Progenitor cell of endocrine pancreas (in vitro differentiated cells): ENCODE results near the gene POLA1. TPM values are rescaled to one million over a fixed set of nuclear protein-coding genes. Genes with fewer than 3 reads are reported as not detected.

ENCODE experiments used
- DNase-seq: peaks from one replicate; pipeline ENCODE4 v3.0.0; 2021; ENCODE audit warnings: low spot score; ENCODE audit not compliant: unreplicated experiment
- H3K27ac Mint-ChIP-seq: 2 replicates; pipeline ENCODE4 v1.8.0; 2021; ENCODE audit warnings: mild to moderate bottlenecking, moderate library complexity, mixed read lengths
- H3K27me3 Mint-ChIP-seq: 2 replicates; pipeline ENCODE4 v1.8.0; 2021; ENCODE audit warnings: mixed read lengths
- H3K36me3 Mint-ChIP-seq: 2 replicates; pipeline ENCODE4 v1.8.0; 2022; ENCODE audit warnings: mixed read lengths; ENCODE audit not compliant: insufficient read depth
- H3K4me1 Mint-ChIP-seq: 2 replicates; pipeline ENCODE4 v1.8.0; 2021; ENCODE audit warnings: low read depth, mixed read lengths
- H3K4me3 Mint-ChIP-seq: 2 replicates; pipeline ENCODE4 v1.8.0; 2021; ENCODE audit warnings: low read depth, mild to moderate bottlenecking, moderate library complexity, mixed read lengths
- H3K9me3 Mint-ChIP-seq: 2 replicates; pipeline ENCODE4 v1.8.0; 2021; ENCODE audit warnings: low read depth, mixed read lengths
- CTCF ChIP-seq: fragments of 200-600 bp; sonication (generic); IDR thresholded peaks from one replicate; pipeline ENCODE4 v1.5.0; 2021; ENCODE audit warnings: antibody characterized with exemption, mild to moderate bottlenecking; ENCODE audit not compliant: unreplicated experiment
- total RNA-seq: library from RNA; stranded (reverse); gene quantifications from 2 replicates; pipeline ENCODE4 v1.2.1, GENCODE V29; 2021

POLA1 gene
- total RNA-seq, 1 donor from 2014 or later: 44.8 TPM

GRCh38 chrX:24963823-24964222 is 270.1 kb downstream of the POLA1 start:
- peaks cover 3% of the 10 kb centered on the region for H3K36me3 Mint-ChIP-seq
- no peaks in the 10 kb centered on the region for H3K27me3 Mint-ChIP-seq
- H3K4me1 Mint-ChIP-seq: peaks cover 9% of the 10 kb centered on the region
- no peaks in the 10 kb centered on the region for H3K9me3 Mint-ChIP-seq
- H3K27ac Mint-ChIP-seq: peak overlapping the region; percentile 33
- TF ChIP-seq CTCF: no peak
- DNase-seq: no peak
- no peak overlapping the region for H3K4me3 Mint-ChIP-seq

- Mint-ChIP-seq H3K27ac (no peak overlapping the region), H3K27me3 (no peaks in the 10 kb centered on the region), H3K9me3 (no peaks in the 10 kb centered on the region), H3K4me1 (peaks cover 7% of the 10 kb centered on the region), H3K4me3 (no peak overlapping the region), H3K36me3 (peaks cover 1% of the 10 kb centered on the region)
- no peak for DNase-seq
- TF ChIP-seq CTCF: no peak
Observed at GRCh38 chrX:24965372-24965771, 271.7 kb downstream of the POLA1 start.

GRCh38 chrX:24969812-24970211 is 276.1 kb downstream of the POLA1 start:
- no peak overlapping the region for H3K4me3 Mint-ChIP-seq
- H3K27ac Mint-ChIP-seq: no peak overlapping the region
- no peaks in the 10 kb centered on the region for H3K27me3 Mint-ChIP-seq

GRCh38 chrX:24979081-24979480 is 285.4 kb downstream of the POLA1 start:
- no peaks in the 10 kb centered on the region for H3K9me3 Mint-ChIP-seq
- H3K4me1 Mint-ChIP-seq: peaks cover 7% of the 10 kb centered on the region
- peaks cover 3% of the 10 kb centered on the region for H3K36me3 Mint-ChIP-seq
- no peak for TF ChIP-seq CTCF
- H3K27ac Mint-ChIP-seq: no peak overlapping the region
- no peak for DNase-seq
- no peak overlapping the region for H3K4me3 Mint-ChIP-seq
- no peaks in the 10 kb centered on the region for H3K27me3 Mint-ChIP-seq

More at GRCh38 chrX:24969812-24970211, 276.1 kb downstream of the POLA1 start:
- peaks cover 3% of the 10 kb centered on the region for H3K36me3 Mint-ChIP-seq
- DNase-seq: no peak
- no peak for TF ChIP-seq CTCF
- H3K9me3 Mint-ChIP-seq: no peaks in the 10 kb centered on the region
- H3K4me1 Mint-ChIP-seq: peaks cover 8% of the 10 kb centered on the region

- Mint-ChIP-seq H3K4me1 (peaks cover 7% of the 10 kb centered on the region), H3K4me3 (no peak overlapping the region), H3K36me3 (no peaks in the 10 kb centered on the region), H3K9me3 (no peaks in the 10 kb centered on the region), H3K27me3 (no peaks in the 10 kb centered on the region), H3K27ac (no peak overlapping the region)
- TF ChIP-seq CTCF: no peak
- DNase-seq: no peak
Observed at GRCh38 chrX:24981030-24981429, 287.3 kb downstream of the POLA1 start.
